ENCODE measurements around the gene LGI4.
A peak's percentile ranks its signal among the peaks of the same experiment; 100 is the strongest.
"Not testable (repeated sequence)": the region's sequence is repeated elsewhere in the genome, so short reads cannot be mapped to it uniquely, and the experiment has no call there.

LGI4 gene

GRCh38 chr19:35105411-35106290 is 29.2 kb downstream of the LGI4 start:
- DNase-seq (ENCODE audit: low read depth, low spot score) = no peak

DNA sequence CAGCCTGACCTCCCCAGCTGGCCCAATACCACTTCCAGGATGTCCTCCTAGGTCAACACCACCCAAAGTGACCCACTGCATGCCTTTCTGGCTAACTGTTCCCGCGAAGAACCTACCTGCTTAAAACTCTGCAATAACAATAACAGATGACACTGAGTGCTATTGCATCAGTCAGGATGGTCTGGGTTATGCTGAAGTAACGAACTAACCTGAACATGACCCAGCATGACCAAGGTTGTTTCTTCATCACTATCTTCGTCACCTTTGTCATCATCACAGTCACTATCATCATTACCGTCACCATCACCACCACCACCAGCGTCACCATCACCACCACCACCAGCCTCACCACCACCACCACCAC is 29.8 kb downstream of the LGI4 start:
- DNase-seq (ENCODE audit: low read depth, low spot score) = no peak

DNA sequence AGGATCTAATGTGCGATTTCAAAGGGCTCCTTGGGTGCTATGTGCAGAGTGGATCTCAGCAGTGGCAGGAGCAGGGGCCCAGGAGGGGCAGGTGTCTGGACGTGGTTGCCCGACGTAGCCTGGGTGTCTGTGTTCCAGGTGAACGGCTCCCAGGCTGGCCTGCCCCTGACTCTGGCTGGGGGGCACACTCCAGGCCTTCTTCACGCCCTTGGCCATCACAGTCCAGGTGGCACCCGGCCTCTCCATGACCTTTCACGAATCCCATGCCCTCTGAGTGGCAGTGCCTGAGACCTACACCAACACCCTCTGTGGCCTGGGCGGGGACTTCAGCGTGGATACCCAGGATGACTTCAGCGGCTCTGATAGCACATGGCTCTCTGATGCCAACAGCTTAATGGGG is 30.5 kb downstream of the LGI4 start:
- no peak for DNase-seq (ENCODE audit: low read depth, low spot score)

DNA sequence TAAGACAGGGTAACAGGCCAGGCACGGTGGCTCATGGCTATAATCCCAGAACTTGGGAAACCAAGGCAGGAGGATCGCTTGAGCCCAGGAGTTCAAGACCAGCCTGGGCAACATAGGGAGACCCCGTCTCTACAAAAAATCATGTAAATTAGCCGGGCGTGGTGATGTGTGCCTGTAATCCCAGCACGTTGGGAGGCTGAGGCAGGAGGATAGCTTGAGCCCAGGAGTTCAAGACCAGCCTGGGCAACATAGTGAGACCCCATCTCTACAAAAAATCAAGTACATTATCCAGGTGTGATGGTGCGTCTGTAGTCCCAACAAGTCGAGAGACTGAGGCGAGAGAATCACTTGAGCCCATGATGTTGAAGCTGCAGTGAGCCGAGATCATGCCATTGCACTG is 31.2 kb downstream of the LGI4 start:
- not testable (repeated sequence) for DNase-seq (ENCODE audit: low read depth, low spot score)

DNA sequence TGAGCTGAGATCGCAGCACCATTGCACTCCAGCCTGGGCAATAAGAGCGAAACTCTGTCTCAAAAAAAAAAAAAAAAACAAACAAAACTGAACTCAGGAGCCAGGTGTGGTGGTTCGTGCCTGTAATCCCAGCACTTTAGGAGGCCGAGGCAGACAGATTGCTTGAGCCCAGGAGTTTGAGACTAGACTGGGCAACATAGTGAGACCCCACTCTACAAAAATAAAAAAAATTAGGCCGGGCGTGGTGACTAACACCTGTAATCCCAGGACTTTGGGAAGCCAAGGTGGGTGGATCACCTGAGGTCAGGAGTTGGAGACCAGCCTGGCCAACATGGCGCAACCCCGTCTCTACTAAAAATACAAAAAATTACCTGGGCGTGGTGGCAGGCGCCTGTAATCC is 32.9 kb downstream of the LGI4 start:
- DNase-seq (ENCODE audit: low read depth, low spot score) = not testable (repeated sequence)

GRCh38 chr19:35100588-35101533 is 34.0 kb downstream of the LGI4 start:
- no peak for DNase-seq (ENCODE audit: low read depth, low spot score)

DNA sequence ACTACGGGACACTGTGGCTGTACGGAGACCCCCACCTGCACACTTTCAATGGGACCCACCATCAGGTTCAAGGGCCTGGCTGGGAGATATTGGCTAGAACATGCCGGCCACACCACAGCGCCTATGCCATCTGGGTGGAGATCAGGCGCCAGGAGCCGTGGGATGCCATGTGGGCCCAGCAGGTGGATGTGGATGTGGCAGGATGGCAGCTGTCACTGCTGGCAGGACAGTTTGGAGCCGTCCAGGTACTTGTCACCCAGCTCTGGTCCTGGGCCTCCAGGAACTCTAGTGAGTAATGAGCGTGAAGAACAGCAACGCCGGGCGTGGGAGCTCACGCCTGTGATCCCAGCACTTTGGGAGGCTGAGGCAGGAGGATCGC is 35.0 kb downstream of the LGI4 start:
- DNase-seq (ENCODE audit: low read depth, low spot score) = no peak

- DNase-seq (ENCODE audit: low read depth, low spot score) = no peak
Measured at GRCh38 chr19:35099155-35099896, 35.5 kb downstream of the LGI4 start.

DNA sequence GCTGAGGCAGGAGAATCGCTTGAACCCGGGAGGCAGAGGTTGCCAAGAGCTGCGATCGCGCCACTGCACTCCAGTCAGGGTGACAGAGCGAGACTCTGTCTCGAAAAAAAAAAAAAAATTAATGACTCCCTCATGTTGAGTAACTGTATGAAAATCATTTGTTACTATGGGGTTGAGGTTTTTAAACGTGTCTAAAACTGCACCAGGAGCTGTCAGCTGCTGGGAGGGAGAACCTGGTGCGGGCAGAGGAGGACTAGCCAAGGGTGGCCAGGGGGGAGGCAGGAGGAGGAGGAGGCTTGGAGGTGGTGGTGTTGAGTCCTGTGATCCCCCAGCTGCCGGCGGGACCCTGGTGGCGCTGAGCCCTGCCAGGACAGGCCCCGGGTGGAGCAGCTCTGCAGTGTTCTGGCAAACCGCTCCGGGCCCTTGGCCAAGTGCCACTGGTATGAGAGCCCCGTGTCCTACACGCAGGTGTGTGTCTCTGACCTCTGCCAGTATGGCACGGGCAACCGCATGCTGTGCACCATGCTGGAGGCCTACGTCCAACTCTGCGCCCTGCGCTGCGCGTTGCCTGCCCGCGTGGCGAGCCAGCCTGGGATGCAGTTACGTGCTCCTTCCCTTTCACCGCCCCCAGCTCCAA is 36.3 kb downstream of the LGI4 start:
- no peak for DNase-seq (ENCODE audit: low read depth, low spot score)

GRCh38 chr19:35095667-35096368 is 39.0 kb downstream of the LGI4 start:
- DNase-seq (ENCODE audit: low read depth, low spot score) = no peak

DNA sequence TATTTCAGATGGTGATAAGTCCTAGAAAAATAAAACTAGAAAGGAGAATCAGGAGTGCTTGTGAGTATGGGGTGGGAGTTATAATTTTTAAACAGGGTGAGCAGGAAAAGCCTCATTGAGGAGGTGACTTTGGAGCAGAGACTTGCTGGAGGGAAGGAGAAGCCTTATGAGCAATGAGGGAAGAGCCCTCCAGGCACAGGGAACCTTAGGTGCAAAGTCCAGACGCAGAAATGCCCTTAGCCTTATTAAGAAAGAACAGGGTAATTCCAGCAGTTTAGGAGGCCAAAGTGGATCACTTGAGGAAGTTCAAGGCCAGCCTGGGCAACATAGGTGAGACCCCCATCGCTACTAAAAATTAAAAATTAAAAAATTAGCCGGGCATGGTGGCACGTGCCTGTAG is 40.2 kb downstream of the LGI4 start:
- DNase-seq (ENCODE audit: low read depth, low spot score) = no peak

- no peak for DNase-seq (ENCODE audit: low read depth, low spot score)
Measured at GRCh38 chr19:35093941-35094647, 40.8 kb downstream of the LGI4 start.

DNA sequence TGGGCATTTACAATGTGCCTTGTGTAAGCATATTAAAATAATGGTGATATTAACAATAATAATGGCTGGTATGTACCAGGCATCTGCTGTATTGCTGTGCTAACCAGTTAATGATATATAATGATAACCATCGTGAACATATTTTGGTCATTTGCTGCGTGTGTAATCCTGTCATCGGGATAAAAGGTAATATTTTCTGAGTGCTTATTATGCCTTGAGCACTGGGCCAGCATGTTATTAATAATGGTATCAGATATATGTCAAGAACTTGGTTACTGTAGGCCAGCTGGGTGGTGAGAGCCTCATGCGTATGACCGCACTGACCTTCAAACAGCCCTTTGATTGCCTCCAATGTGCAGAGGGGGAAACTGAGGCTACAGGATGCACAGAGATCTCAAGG is 41.4 kb downstream of the LGI4 start:
- DNase-seq (ENCODE audit: low read depth, low spot score) = no peak

DNA sequence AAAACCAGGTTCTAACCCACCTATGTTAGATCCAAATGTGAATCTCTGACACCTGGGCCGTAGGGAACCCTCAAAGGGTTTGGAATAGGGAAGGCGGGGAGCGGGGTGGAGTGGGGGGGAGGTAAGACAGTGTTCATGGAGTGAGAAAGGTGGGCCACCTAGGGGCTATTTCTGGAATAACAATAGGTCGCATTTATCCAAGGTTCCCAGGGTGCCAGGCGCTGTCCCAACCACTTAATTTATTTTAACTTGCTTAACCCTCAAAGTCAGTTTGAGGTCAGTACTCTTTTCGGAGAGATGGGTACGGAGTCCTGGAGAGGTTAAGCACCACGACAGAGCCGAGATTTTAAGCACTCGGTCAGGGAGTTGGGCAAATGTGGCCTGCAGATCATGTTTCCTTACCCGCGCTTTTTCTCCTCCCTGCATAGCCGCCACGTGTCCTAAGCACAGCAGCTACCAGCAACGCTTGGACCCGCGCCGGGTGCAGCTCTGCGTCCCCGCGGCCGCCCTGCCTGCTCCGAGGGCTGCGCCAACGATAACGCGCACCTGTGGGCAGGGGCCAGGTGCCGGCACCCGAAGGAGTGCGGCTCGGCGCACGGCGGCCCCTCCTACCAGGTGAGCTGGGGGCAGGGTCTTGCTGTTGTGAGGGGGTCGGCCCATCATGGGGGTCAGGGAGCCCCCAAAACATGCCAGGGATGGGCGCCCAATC is 44.2 kb downstream of the LGI4 start:
- peak; percentile 85 for DNase-seq (ENCODE audit: low read depth, low spot score)

- DNase-seq (ENCODE audit: low read depth, low spot score) = no peak
Measured at GRCh38 chr19:35090160-35090505, 44.7 kb downstream of the LGI4 start.

DNA sequence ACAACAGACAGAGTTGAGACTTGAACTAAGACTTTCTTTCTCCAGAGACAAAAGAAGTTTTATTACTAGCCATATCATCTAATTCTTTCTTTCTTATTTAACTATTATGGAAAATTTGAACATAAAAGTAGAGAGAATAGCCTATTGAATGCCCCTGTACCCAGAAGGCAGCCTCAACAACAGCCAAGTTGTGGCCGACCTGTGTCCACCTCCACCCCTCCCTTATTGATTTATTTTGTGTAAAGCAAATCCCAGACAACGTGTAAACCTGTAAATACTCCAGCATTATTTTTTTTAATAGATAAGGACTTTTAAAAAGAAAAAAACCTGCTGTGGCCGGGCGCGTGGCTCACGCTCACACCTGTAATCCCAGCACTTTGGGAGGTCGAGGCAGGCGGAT is 45.3 kb downstream of the LGI4 start:
- no peak for DNase-seq (ENCODE audit: low read depth, low spot score)

GRCh38 chr19:35088131-35088913 is 46.5 kb downstream of the LGI4 start:
- peak; percentile 61 for DNase-seq (ENCODE audit: low read depth, low spot score)

DNA sequence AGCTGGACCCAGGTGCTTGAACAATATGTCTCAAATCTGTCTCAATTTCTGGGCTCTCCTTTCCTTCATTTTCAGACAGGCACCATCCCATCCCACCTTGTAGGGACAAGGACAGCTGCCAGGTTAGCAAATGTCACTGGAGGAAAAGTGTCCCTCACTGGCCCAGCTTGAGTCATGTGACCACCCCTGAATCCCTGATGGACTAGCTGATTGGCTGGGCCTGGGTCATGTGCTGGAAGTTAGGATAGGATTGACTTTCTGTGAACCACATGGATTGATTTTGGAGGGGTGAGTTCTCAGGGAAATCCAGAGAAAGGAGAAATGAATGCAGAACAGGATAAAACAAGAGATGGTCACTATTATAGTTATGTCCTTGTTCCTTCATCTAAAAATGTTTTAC is 47.5 kb downstream of the LGI4 start:
- DNase-seq (ENCODE audit: low read depth, low spot score) = no peak

GRCh38 chr19:35086455-35086854 is 48.4 kb downstream of the LGI4 start:
- no peak for DNase-seq (ENCODE audit: low read depth, low spot score)

Measured in ELF-1 (cell line).